ENCODE measurements around the gene CENPN.

GRCh38 chr16:81081014-81081413, 74.0 kb downstream of the CENPN start:
- TF ChIP-seq RARB (CRISPR knock-in tag; IDR thresholded peaks at IDR 0.05) (no peak), ZC3H10 (CRISPR knock-in tag; IDR thresholded peaks at IDR 0.05) (no peak), ZNF565 (CRISPR knock-in tag; conservative IDR thresholded peaks at IDR 0.05; ENCODE audit: low read depth) (no peak), ARNTL (CRISPR knock-in tag; IDR thresholded peaks at IDR 0.05; ENCODE audit: borderline replicate concordance, low read depth) (no peak), ZNF70 (CRISPR knock-in tag; IDR thresholded peaks at IDR 0.05) (no peak)
